Stimulated activated CD8-positive, alpha-beta memory T cell treated with anti-CD3 and anti-CD28 coated beads, Interleukin-15, amount 100 ng/mL, for 1 hour (primary cell): ENCODE data around the gene HMGN3.

Source experiments
- DNase-seq: peaks from one replicate; pipeline ENCODE4 v3.0.0-alpha.2; 2020; ENCODE audit warnings: low read depth

HMGN3 gene

GRCh38 chr6:79232696-79233462 lies 1.6 kb downstream of the HMGN3 start:
- no peak for DNase-seq

- DNase-seq = no peak
Observed at GRCh38 chr6:79231666-79232065, 2.8 kb downstream of the HMGN3 start.

DNA sequence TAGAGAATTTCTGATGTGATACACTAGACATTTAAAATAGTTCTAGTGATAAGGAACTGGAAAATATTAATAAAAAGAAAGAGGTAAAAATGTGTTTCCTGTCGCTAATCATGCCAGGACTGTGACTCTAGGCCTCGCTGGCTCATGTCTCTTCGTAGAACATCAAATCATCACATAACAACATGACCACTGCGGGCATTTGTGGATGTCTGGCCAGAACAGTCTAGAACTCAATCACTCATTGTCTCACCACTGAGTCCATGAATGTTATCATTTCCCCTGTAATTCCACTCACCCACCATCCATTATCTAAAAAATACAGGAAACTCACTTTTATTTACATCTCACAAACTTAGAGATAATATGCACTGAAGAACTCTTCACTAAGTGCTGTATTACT lies 3.4 kb downstream of the HMGN3 start:
- DNase-seq = no peak

DNA sequence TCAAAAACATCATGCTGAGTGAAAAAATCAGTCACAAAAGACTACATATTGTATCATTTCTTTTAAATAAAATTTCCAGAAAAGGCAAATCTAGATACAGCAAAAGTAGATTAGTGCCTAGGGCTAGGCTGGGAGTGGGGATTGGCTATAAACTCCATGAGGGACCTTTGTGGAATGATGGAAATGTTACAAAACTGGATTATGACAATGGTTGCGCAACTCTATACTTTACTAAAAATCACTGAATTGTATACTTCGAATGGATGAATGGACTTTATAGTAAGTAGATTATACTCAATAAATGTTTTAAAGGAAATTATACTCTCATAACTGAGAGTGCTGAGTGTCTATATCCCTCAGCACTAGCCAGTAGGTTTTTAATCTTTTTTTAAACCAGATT lies 4.3 kb downstream of the HMGN3 start:
- no peak for DNase-seq

- no peak for DNase-seq
Observed at GRCh38 chr6:79227445-79227844, 7.0 kb downstream of the HMGN3 start.

DNA sequence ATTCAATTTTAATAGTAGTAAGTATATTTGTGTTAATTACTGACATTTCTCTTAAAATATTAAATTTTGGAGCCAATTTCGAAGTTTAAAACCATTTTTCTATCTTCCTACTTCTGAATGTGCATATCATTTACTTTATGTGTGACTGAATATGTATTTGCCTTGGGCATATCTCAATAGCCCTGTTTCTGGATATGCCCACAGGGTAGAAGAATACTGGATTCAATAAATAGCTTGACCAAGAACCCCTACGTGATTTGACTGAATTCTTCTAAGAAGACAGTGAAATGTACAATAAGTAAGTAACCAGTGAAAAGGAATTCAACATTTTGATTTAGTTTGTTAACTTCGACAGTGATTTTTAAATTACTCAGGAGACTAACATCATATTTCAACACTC lies 7.8 kb downstream of the HMGN3 start:
- DNase-seq = no peak

DNA sequence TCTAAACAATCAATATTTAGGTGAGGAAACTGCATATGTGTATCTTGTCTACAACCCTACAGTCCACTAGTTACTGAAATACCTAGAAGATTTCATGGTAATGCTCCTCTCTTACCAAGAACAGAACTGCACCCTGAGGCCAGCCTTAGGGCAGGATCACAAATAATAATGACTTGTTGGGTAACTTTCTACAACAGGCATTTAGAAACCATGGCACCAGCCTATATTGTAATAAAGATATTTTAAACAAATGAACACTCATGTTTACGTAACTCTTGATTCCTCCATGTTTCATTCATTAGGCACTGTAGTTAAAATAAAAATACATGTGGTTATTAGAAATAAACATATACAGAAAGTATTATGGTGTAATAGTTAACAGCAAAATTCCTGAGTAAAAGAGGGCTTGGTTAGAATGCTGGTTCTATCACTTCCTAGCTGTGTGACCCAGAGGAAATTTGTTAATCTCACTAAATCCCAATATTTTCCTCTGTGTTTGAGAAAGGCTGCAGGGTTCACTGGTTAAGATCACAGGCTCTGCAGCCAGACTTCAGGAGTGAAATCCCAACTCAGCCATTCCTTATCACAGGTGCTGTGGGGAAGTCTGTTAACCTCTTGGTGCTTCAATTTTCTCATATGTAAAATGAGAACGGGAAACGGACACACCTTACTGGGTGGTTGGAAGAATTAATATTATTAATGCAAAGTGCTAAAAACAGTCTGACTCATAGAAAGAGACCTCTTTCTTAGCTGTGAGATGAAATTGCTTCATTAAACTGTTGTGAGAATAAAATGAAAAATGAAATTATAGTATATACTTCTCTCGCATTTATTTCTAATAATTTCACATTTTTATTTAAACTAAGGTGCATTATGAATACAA lies 8.5 kb downstream of the HMGN3 start:
- DNase-seq = no peak

GRCh38 chr6:79223611-79224404 lies 10.7 kb downstream of the HMGN3 start:
- DNase-seq = no peak

- DNase-seq = no peak
Observed at GRCh38 chr6:79215213-79215824, 19.2 kb downstream of the HMGN3 start.

DNA sequence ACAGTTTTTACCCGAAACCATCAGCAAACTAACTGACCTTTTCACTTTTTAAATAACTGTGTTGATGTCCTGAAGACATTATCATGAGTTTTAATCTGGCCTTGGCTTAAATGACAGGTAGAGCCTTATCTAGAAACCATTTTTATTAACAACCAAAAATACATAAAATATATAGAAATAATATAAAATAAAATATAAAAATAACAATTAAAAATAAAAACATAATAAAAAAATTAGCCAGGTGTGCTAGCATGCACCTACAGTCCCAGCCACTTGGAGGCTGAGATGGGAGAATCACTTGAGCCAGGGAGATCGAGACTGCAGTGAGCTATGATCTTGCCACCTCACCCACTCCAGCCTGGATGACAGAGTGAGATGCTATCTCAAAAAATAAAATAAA lies 21.6 kb downstream of the HMGN3 start:
- no peak for DNase-seq

DNA sequence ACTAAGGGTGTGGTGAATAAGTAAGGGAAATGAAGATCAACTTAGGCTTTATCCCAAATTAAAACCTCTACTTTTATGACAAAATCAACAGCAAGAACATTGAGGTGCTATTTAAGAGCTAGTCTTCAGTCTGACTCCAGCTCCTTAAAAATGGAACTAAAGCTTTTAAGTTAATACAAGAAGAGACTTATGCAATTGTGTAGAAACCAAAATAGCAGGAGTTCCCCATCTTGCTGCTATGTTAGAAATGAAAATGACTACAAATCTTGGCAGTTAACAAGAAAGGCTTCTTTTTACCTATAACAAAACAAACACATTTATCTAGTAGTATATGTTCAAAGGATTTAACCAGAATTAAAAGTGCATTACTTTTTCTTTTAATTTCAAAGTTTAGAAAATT lies 25.7 kb downstream of the HMGN3 start:
- DNase-seq = no peak

GRCh38 chr6:79203753-79204253 lies 30.7 kb downstream of the HMGN3 start:
- no peak for DNase-seq

- no peak for DNase-seq
Observed at GRCh38 chr6:79202556-79202955, 31.9 kb downstream of the HMGN3 start.

GRCh38 chr6:79201983-79202382 lies 32.5 kb downstream of the HMGN3 start:
- no peak for DNase-seq

- no peak for DNase-seq
Observed at GRCh38 chr6:79201143-79201542, 33.3 kb downstream of the HMGN3 start.

DNA sequence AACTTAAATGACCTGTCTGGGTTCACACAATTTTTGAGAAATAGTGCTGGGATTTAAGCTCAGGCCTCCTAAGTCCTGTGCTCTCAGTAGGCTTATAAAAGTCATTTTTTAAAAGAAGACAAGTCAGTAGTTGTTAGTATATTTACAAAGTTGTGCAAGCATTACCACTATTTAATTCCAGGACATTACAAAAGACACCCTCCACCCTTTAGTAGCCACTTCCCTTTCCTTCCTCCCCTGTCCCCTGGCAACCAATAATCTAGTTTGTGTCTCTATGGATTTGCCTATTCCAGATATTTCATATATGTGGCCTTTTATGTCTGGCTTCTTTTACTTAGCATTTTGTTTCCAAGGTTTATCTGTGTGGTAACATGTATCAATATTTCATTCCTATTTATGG lies 37.6 kb downstream of the HMGN3 start:
- no peak for DNase-seq

GRCh38 chr6:79193971-79194370 lies 40.5 kb downstream of the HMGN3 start:
- no peak for DNase-seq

DNA sequence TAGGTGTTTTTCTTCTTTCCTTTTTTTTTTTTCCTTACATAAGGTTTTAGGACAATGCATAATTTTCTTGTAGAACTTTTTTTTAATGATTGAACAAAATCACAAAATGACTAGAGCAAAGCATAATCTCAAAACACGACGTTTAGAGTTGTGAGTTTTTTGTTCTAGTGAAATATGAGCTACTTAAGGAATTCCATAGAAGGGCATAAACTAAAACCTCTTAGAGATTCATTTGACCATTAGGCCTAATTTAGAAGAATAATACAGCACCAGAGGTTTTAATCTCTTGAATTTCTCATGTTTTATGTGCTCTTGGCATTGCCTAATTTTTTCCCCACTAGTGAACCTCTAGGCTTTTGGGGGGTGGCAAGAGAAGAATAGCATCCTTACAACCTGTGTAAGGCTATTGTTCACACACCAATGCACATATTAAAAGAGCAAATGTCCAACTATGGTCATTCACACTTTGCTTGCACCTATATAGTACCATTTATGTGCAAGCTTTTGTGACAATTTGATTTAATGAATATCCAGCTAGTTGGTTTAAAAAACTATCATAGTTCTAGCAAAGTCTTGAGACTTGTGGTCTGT lies 44.6 kb downstream of the HMGN3 start:
- DNase-seq = no peak

- no peak for DNase-seq
Observed at GRCh38 chr6:79188885-79189480, 45.5 kb downstream of the HMGN3 start.

DNA sequence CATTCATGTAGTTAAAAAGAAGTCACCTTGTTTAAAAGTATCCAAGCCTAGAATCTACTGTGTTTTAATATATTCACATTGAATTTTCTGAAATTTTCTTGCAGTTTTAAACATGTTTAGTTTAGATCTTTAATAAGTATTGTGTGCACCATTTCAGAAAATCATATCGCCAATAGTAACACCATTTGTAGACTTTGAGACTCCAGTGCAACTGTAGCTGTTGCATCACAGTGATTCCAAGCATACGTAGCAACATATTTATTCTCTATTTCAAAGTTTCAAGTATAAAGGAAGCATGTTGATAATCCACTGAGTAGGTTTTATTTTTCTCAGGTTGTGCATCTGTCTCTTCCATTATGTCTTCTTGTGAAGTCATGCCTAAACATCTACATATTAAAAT lies 46.4 kb downstream of the HMGN3 start:
- no peak for DNase-seq

DNA sequence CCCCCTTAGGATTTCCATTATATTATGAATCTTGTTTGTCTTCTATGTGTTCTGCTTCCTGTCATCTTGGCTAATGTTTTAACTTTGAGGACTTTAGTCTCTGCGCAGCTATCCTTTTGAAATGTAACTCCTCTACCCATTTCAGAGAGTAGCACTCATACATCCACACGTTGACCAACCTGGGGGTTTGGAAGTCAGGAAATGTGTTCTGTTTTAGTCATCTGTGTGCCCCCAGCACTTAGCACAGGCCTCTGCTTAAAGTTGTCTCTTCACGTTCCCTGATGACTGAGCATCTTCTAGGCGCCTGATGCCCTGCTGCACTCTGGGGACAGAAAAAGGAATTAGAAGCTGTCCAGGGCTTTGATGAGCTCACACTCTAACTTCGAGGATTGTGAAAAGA lies 47.9 kb downstream of the HMGN3 start:
- DNase-seq = no peak
